ENCODE data around the gene RFWD3. TPM values are rescaled to one million over a fixed set of nuclear protein-coding genes. Genes with fewer than 3 reads are reported as not detected.

The RFWD3 gene
- total RNA-seq, 1 donor from 2014 or later, result 17.7 TPM

- H3K9me3 ChIP-seq (ENCODE audit: control insufficient read depth in 3 of 3, low read length in 3 of 3), result no peaks in the 10 kb centered on the region
- H3K4me3 ChIP-seq (ENCODE audit: low read length in 3 of 3), result no peak overlapping the region
- peaks cover 26 to 58% (median 53%) of the 10 kb centered on the region in 3 donors for H3K36me3 ChIP-seq (ENCODE audit: control insufficient read depth in 3 of 3, insufficient read depth in 3 of 3, low read length in 3 of 3)
- no peak overlapping the region for H3K27ac ChIP-seq (ENCODE audit: low read depth, low read length)
- H3K27me3 ChIP-seq (ENCODE audit: control insufficient read depth in 3 of 3, insufficient read depth in 3 of 3, low read length in 3 of 3), result no peaks in the 10 kb centered on the region
- no peak overlapping the region for H3K9ac ChIP-seq (ENCODE audit: low read depth in 1 of 3, low read length in 3 of 3)
- peaks cover 0 to 7% (median 6%) of the 10 kb centered on the region in 3 donors for H3K4me1 ChIP-seq (ENCODE audit: control insufficient read depth in 3 of 3, insufficient read depth in 3 of 3, low read length in 3 of 3)
These were observed 41.0 kb downstream of the RFWD3 start for GRCh38 chr16:74625500-74626350.

GRCh38 chr16:74623839-74624235 is 42.8 kb downstream of the RFWD3 start:
- Histone ChIP-seq H3K4me3 (ENCODE audit: low read length in 3 of 3) (no peak overlapping the region), H3K9ac (ENCODE audit: low read depth in 1 of 3, low read length in 3 of 3) (no peak overlapping the region), H3K9me3 (ENCODE audit: control insufficient read depth in 3 of 3, low read length in 3 of 3) (no peaks in the 10 kb centered on the region), H3K27me3 (ENCODE audit: control insufficient read depth in 3 of 3, insufficient read depth in 3 of 3, low read length in 3 of 3) (no peaks in the 10 kb centered on the region), H3K36me3 (ENCODE audit: control insufficient read depth in 3 of 3, insufficient read depth in 3 of 3, low read length in 3 of 3) (peaks cover 26 to 47% (median 42%) of the 10 kb centered on the region in 3 donors), H3K27ac (ENCODE audit: low read depth, low read length) (no peak overlapping the region), H3K4me1 (ENCODE audit: control insufficient read depth in 3 of 3, insufficient read depth in 3 of 3, low read length in 3 of 3) (peaks cover 0 to 7% (median 6%) of the 10 kb centered on the region in 3 donors)

GRCh38 chr16:74623214-74623838 is 43.4 kb downstream of the RFWD3 start:
- no peaks in the 10 kb centered on the region for H3K27me3 ChIP-seq (ENCODE audit: control insufficient read depth in 3 of 3, insufficient read depth in 3 of 3, low read length in 3 of 3)
- H3K36me3 ChIP-seq (ENCODE audit: control insufficient read depth in 3 of 3, insufficient read depth in 3 of 3, low read length in 3 of 3), result peaks cover 23 to 45% (median 39%) of the 10 kb centered on the region in 3 donors
- no peak overlapping the region for H3K9ac ChIP-seq (ENCODE audit: low read depth in 1 of 3, low read length in 3 of 3)
- no peak overlapping the region for H3K4me3 ChIP-seq (ENCODE audit: low read length in 3 of 3)
- no peak overlapping the region for H3K27ac ChIP-seq (ENCODE audit: low read depth, low read length)
- peaks cover 0 to 7% (median 6%) of the 10 kb centered on the region in 3 donors for H3K4me1 ChIP-seq (ENCODE audit: control insufficient read depth in 3 of 3, insufficient read depth in 3 of 3, low read length in 3 of 3)
- no peaks in the 10 kb centered on the region for H3K9me3 ChIP-seq (ENCODE audit: control insufficient read depth in 3 of 3, low read length in 3 of 3)

DNA sequence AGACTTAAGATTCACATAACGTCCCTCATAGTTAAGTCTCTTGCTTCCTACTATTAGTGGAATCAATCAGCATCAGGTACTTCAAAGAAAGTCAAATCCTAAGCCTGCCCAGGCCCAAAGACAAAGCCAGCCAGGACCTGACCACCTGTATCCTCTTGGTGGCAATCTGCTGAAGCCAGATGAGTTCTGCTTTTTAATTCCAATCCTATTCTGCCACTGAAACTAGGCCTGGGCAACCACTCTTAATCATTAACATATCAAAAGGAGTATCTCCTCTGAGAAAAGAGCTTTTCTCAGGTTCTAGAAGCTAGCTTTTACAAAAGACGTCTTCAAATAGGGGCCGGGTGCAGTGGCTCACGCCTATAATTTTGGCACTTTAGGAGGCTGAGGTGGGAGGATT is 44.7 kb downstream of the RFWD3 start:
- H3K4me1 ChIP-seq (ENCODE audit: control insufficient read depth in 3 of 3, insufficient read depth in 3 of 3, low read length in 3 of 3), result no peaks in the 10 kb centered on the region
- H3K9me3 ChIP-seq (ENCODE audit: control insufficient read depth in 3 of 3, low read length in 3 of 3), result no peaks in the 10 kb centered on the region
- no peak overlapping the region for H3K9ac ChIP-seq (ENCODE audit: low read depth in 1 of 3, low read length in 3 of 3)
- no peak overlapping the region for H3K27ac ChIP-seq (ENCODE audit: low read depth, low read length)
- H3K36me3 ChIP-seq (ENCODE audit: control insufficient read depth in 3 of 3, insufficient read depth in 3 of 3, low read length in 3 of 3), result peaks cover 12 to 34% (median 28%) of the 10 kb centered on the region in 3 donors
- H3K27me3 ChIP-seq (ENCODE audit: control insufficient read depth in 3 of 3, insufficient read depth in 3 of 3, low read length in 3 of 3), result no peaks in the 10 kb centered on the region
- H3K4me3 ChIP-seq (ENCODE audit: low read length in 3 of 3), result no peak overlapping the region

DNA sequence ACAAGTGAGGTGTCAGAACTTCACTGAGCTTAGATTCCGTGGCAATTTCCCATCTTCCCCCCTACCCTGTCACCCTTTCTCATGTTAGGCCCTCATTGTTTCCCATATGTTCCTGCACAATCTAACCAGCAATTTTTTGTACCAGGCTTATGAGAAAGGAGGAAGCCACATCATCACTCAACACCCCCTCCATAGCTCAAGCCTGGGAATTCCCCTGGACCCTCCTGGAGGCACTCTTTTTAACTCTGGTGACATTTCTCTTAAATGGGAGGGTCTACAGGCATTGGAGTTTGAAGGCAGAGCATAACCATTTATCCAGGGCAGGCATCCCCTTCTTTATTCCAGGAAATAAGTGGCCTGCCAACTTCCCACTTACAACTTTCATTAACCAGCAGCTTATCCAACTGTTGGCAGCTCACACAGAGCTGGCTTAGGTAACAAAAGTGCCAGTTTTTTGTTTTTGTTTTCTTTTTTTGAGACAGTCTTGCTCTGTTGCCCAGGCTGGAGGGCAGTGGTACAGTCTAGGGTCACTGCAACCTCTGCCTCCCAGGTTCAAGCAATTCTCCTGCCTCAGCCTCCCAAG is 49.4 kb downstream of the RFWD3 start:
- no peak overlapping the region for H3K9ac ChIP-seq (ENCODE audit: low read depth in 1 of 3, low read length in 3 of 3)
- no peak overlapping the region for H3K27ac ChIP-seq (ENCODE audit: low read depth, low read length)
- H3K36me3 ChIP-seq (ENCODE audit: control insufficient read depth in 3 of 3, insufficient read depth in 3 of 3, low read length in 3 of 3), result peaks cover 0 to 3% (median 0%) of the 10 kb centered on the region in 3 donors
- H3K27me3 ChIP-seq (ENCODE audit: control insufficient read depth in 3 of 3, insufficient read depth in 3 of 3, low read length in 3 of 3), result no peaks in the 10 kb centered on the region
- no peaks in the 10 kb centered on the region for H3K4me1 ChIP-seq (ENCODE audit: control insufficient read depth in 3 of 3, insufficient read depth in 3 of 3, low read length in 3 of 3)
- H3K4me3 ChIP-seq (ENCODE audit: low read length in 3 of 3), result no peak overlapping the region
- no peaks in the 10 kb centered on the region for H3K9me3 ChIP-seq (ENCODE audit: control insufficient read depth in 3 of 3, low read length in 3 of 3)

DNA sequence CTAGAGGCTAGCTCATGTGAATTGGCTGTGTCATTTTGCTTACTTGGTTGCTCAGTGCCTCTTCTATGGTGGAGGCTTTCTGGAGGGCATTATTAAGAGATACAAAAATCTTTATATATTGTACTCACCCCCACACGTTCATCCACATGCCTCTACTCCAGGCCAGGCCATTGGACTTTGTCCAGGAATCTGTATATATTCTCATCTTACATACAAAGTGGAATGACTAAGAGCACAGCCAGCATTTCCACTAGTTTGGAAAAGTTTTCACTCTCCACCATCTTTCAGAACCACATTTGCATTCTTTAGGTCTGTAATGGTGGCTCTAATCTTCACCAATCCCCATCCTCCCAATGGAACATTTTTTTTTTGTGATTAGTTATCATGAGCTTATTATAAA is 55.0 kb downstream of the RFWD3 start:
- H3K4me1 ChIP-seq (ENCODE audit: control insufficient read depth in 3 of 3, insufficient read depth in 3 of 3, low read length in 3 of 3), result peaks cover 7 to 11% (median 8%) of the 10 kb centered on the region in 3 donors
- H3K36me3 ChIP-seq (ENCODE audit: control insufficient read depth in 3 of 3, insufficient read depth in 3 of 3, low read length in 3 of 3), result no peaks in the 10 kb centered on the region
- H3K9me3 ChIP-seq (ENCODE audit: control insufficient read depth in 3 of 3, low read length in 3 of 3), result no peaks in the 10 kb centered on the region
- H3K4me3 ChIP-seq (ENCODE audit: low read length in 3 of 3), result no peak overlapping the region
- no peak overlapping the region for H3K9ac ChIP-seq (ENCODE audit: low read depth in 1 of 3, low read length in 3 of 3)
- no peaks in the 10 kb centered on the region for H3K27me3 ChIP-seq (ENCODE audit: control insufficient read depth in 3 of 3, insufficient read depth in 3 of 3, low read length in 3 of 3)
- H3K27ac ChIP-seq (ENCODE audit: low read depth, low read length), result no peak overlapping the region

GRCh38 chr16:74608944-74609343 is 57.7 kb downstream of the RFWD3 start:
- no peaks in the 10 kb centered on the region for H3K36me3 ChIP-seq (ENCODE audit: control insufficient read depth in 3 of 3, insufficient read depth in 3 of 3, low read length in 3 of 3)
- H3K9ac ChIP-seq (ENCODE audit: low read depth in 1 of 3, low read length in 3 of 3), result no peak overlapping the region
- H3K9me3 ChIP-seq (ENCODE audit: control insufficient read depth in 3 of 3, low read length in 3 of 3), result no peaks in the 10 kb centered on the region
- H3K4me1 ChIP-seq (ENCODE audit: control insufficient read depth in 3 of 3, insufficient read depth in 3 of 3, low read length in 3 of 3), result peaks cover 16 to 27% (median 25%) of the 10 kb centered on the region in 3 donors
- no peak overlapping the region for H3K27ac ChIP-seq (ENCODE audit: low read depth, low read length)
- no peak overlapping the region for H3K4me3 ChIP-seq (ENCODE audit: low read length in 3 of 3)
- no peaks in the 10 kb centered on the region for H3K27me3 ChIP-seq (ENCODE audit: control insufficient read depth in 3 of 3, insufficient read depth in 3 of 3, low read length in 3 of 3)

- Histone ChIP-seq H3K9me3 (ENCODE audit: control insufficient read depth in 3 of 3, low read length in 3 of 3) (no peaks in the 10 kb centered on the region), H3K4me3 (ENCODE audit: low read length in 3 of 3) (no peak overlapping the region), H3K27me3 (ENCODE audit: control insufficient read depth in 3 of 3, insufficient read depth in 3 of 3, low read length in 3 of 3) (no peaks in the 10 kb centered on the region), H3K9ac (ENCODE audit: low read depth in 1 of 3, low read length in 3 of 3) (no peak overlapping the region), H3K4me1 (ENCODE audit: control insufficient read depth in 3 of 3, insufficient read depth in 3 of 3, low read length in 3 of 3) (peaks cover 18 to 30% (median 29%) of the 10 kb centered on the region in 3 donors), H3K27ac (ENCODE audit: low read depth, low read length) (peak overlapping the region; percentile 38), H3K36me3 (ENCODE audit: control insufficient read depth in 3 of 3, insufficient read depth in 3 of 3, low read length in 3 of 3) (no peaks in the 10 kb centered on the region)
These were observed 58.3 kb downstream of the RFWD3 start for GRCh38 chr16:74608381-74608780.

DNA sequence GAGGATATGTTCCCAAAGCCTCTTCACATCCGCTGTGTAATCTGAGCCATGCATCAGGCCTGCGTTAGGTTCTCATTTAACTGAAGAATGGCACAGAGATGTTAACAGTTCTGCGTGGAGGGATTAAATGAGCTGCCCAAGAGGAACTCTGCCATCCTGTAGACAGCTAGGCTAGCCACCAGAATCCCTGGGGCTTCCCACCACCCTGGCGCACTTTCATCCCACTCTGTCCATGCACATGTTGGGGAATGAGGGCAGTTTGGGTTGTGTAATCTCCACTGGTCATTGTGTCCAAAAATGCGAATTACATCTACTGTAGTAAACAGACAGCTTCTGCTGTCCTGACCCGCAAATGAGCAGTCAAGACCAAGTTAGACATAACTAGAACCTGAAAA is 58.7 kb downstream of the RFWD3 start:
- Histone ChIP-seq H3K27ac (ENCODE audit: low read depth, low read length) (peak overlapping the region; percentile 38), H3K9ac (ENCODE audit: low read depth in 1 of 3, low read length in 3 of 3) (peak overlapping the region in 2 of 3 donors; percentile 36 to 95), H3K4me1 (ENCODE audit: control insufficient read depth in 3 of 3, insufficient read depth in 3 of 3, low read length in 3 of 3) (peaks cover 18 to 31% (median 30%) of the 10 kb centered on the region in 3 donors), H3K36me3 (ENCODE audit: control insufficient read depth in 3 of 3, insufficient read depth in 3 of 3, low read length in 3 of 3) (no peaks in the 10 kb centered on the region), H3K4me3 (ENCODE audit: low read length in 3 of 3) (peak overlapping the region in 2 of 3 donors; percentile 74 to 98), H3K27me3 (ENCODE audit: control insufficient read depth in 3 of 3, insufficient read depth in 3 of 3, low read length in 3 of 3) (no peaks in the 10 kb centered on the region), H3K9me3 (ENCODE audit: control insufficient read depth in 3 of 3, low read length in 3 of 3) (no peaks in the 10 kb centered on the region)

All from skeletal muscle tissue (tissue), 4 donors.